IMR-90 (cell line): ENCODE data around the gene C16orf96. TPM values are rescaled to one million over a fixed set of nuclear protein-coding genes. Genes with fewer than 3 reads are reported as not detected.

Experiments
- ATAC-seq: fragments of 200-7000 bp; cut with Tn5 transposase; 2 replicates; pipeline ENCODE4 v1.9.1; 2020; ENCODE audit warnings: low read depth, mild to moderate bottlenecking, moderate library complexity
- BruUV-seq: library from RNA; stranded (reverse); fragments of 400-500 nt; replicated peaks from 2 replicates; lab custom pipeline; 2021; lab: Mats Ljungman, UMichigan
- CTCF ChIA-PET: fragments of 300-600 bp; formaldehyde crosslinking; extraction: SDS; loops from one replicate; lab custom pipeline; 2021; ENCODE audit warnings: antibody characterized with exemption; lab: Yijun Ruan, JAX
- POLR2A ChIA-PET: fragments of 300-600 bp; sonication (Branson Sonifier 250); formaldehyde crosslinking; loops from one replicate; lab custom pipeline; 2022; ENCODE audit warnings: antibody characterized with exemption; ENCODE audit not compliant: unreplicated experiment; lab: Charles Lee
- DNase-seq: peaks from one replicate; pipeline ENCODE4 v3.0.0; 2013
- H2AFZ ChIP-seq: replicated peaks from 2 replicates; pipeline ENCODE3; 2013; ENCODE audit warnings: low read length, mild to moderate bottlenecking; ENCODE audit not compliant: poor library complexity
- H2AK5ac ChIP-seq: 2 replicates; pipeline ENCODE4 v1.6.1; 2013; ENCODE audit warnings: low read depth, low read length, inconsistent platforms
- H2AK9ac ChIP-seq: replicated peaks from 2 replicates; pipeline ENCODE3; 2013; ENCODE audit warnings: mild to moderate bottlenecking, low read depth, low read length, moderate library complexity; ENCODE audit not compliant: poor library complexity
- H2BK120ac ChIP-seq: 2 replicates; pipeline ENCODE4 v1.6.1; 2013; ENCODE audit warnings: low read depth, low read length, inconsistent platforms
- H2BK15ac ChIP-seq: 3 replicates; pipeline ENCODE4 v1.6.1; 2013; ENCODE audit warnings: low read depth, low read length, inconsistent platforms
- H2BK20ac ChIP-seq: 2 replicates; pipeline ENCODE4 v1.6.1; 2013; ENCODE audit warnings: low read depth, mild to moderate bottlenecking, inconsistent platforms, low read length, moderate library complexity
- H2BK5ac ChIP-seq: 2 replicates; pipeline ENCODE4 v1.6.1; 2013; ENCODE audit warnings: mild to moderate bottlenecking, low read depth, low read length, inconsistent platforms; ENCODE audit not compliant: poor library complexity, severe bottlenecking
- H3K14ac ChIP-seq: replicated peaks from 2 replicates; pipeline ENCODE4 v1.6.1; 2013; ENCODE audit warnings: low read depth, low read length, inconsistent platforms
- H3K18ac ChIP-seq: 2 replicates; pipeline ENCODE4 v1.6.1; 2013; ENCODE audit warnings: low read depth, low read length, control low read depth
- H3K23ac ChIP-seq: 2 replicates; pipeline ENCODE4 v1.6.1; 2013; ENCODE audit warnings: low read depth, low read length, inconsistent platforms
- H3K27ac ChIP-seq: 2 replicates; pipeline ENCODE4 v1.5.1; 2013; ENCODE audit warnings: mild to moderate bottlenecking, control low read depth, low read length; ENCODE audit not compliant: insufficient read depth
- H3K27me3 ChIP-seq: 2 replicates; pipeline ENCODE4 v1.6.1; 2013; ENCODE audit warnings: low read length; ENCODE audit not compliant: control insufficient read depth, insufficient read depth
- H3K36me3 ChIP-seq: 2 replicates; pipeline ENCODE4 v1.6.1; 2013; ENCODE audit warnings: low read length, mixed read lengths; ENCODE audit not compliant: control insufficient read depth, insufficient read depth
- H3K4ac ChIP-seq: 2 replicates; pipeline ENCODE4 v1.6.1; 2013; ENCODE audit warnings: low read depth, low read length, inconsistent platforms
- H3K4me1 ChIP-seq: 2 replicates; pipeline ENCODE4 v1.6.1; 2013; ENCODE audit warnings: low read length, mixed read lengths; ENCODE audit not compliant: control insufficient read depth, insufficient read depth
- H3K4me2 ChIP-seq: 2 replicates; pipeline ENCODE4 v1.6.1; 2013; ENCODE audit warnings: low read depth, mild to moderate bottlenecking, control low read depth, low read length, moderate library complexity
- H3K4me3 ChIP-seq: 2 replicates; pipeline ENCODE4 v1.5.1; 2013; ENCODE audit warnings: low read depth, mild to moderate bottlenecking, control low read depth, low read length, moderate library complexity; ENCODE audit not compliant: insufficient read depth
- H3K56ac ChIP-seq: 2 replicates; pipeline ENCODE4 v1.6.1; 2013; ENCODE audit warnings: low read length, inconsistent platforms; ENCODE audit not compliant: insufficient read depth; ENCODE audit errors: extremely low read depth
- H3K79me1 ChIP-seq, 2 experiments: 2 replicates each; pipeline ENCODE4 v1.6.1; 2013; ENCODE audit warnings: low read length in 2 of 2, inconsistent platforms in 1 of 2, low read depth in 1 of 2
- H3K9ac ChIP-seq: 2 replicates; pipeline ENCODE4 v1.6.1; 2013; ENCODE audit warnings: low read depth, low read length, control low read depth
- H3K9me1 ChIP-seq: 2 replicates; pipeline ENCODE4 v1.6.1; 2013; ENCODE audit warnings: low read length, inconsistent platforms; ENCODE audit not compliant: insufficient read depth
- H3K9me3 ChIP-seq: 2 replicates; pipeline ENCODE4 v1.6.1; 2013; ENCODE audit warnings: low read length; ENCODE audit not compliant: control insufficient read depth, insufficient read depth
- H4K20me1 ChIP-seq: 2 replicates; pipeline ENCODE4 v1.6.1; 2013; ENCODE audit warnings: low read length, inconsistent platforms; ENCODE audit not compliant: insufficient read depth
- H4K5ac ChIP-seq: 2 replicates; pipeline ENCODE4 v1.6.1; 2013; ENCODE audit warnings: mild to moderate bottlenecking, low read depth, low read length, control low read depth
- H4K8ac ChIP-seq, 2 experiments: 2 replicates each; pipeline ENCODE4 v1.6.1; 2013; ENCODE audit warnings: low read depth in 2 of 2, low read length in 2 of 2, control low read depth in 1 of 2, inconsistent platforms in 1 of 2
- H4K91ac ChIP-seq: 2 replicates; pipeline ENCODE4 v1.6.1; 2013; ENCODE audit warnings: low read depth, low read length, inconsistent platforms; ENCODE audit not compliant: insufficient read depth
- CTCF ChIP-seq: conservative IDR thresholded peaks from 2 replicates; pipeline ENCODE4 v1.5.1; 2012; ENCODE audit warnings: mild to moderate bottlenecking, low read depth, low read length, improper control_type of control experiment
- MAZ ChIP-seq: IDR thresholded peaks from 2 replicates; pipeline ENCODE4 v1.6.1; 2012; ENCODE audit warnings: low read depth, mild to moderate bottlenecking, low read length, improper control_type of control experiment, moderate library complexity, borderline replicate concordance
- MXI1 ChIP-seq: IDR thresholded peaks from 2 replicates; pipeline ENCODE4 v1.6.1; 2012; ENCODE audit warnings: low read depth, mild to moderate bottlenecking, low read length, moderate library complexity, borderline replicate concordance
- POLR2A ChIP-seq: IDR thresholded peaks from 2 replicates; pipeline ENCODE4 v1.6.1; 2012; ENCODE audit warnings: mild to moderate bottlenecking, low read depth, low read length
- RCOR1 ChIP-seq: IDR thresholded peaks from 2 replicates; pipeline ENCODE4 v1.6.1; 2012; ENCODE audit warnings: mild to moderate bottlenecking, low read length, improper control_type of control experiment; ENCODE audit not compliant: insufficient replicate concordance
- USF2 ChIP-seq: fragments of 150-350 bp; IDR thresholded peaks from 2 replicates; pipeline ENCODE4 v1.6.1; 2017; ENCODE audit warnings: mild to moderate bottlenecking, antibody characterized with exemption, low read length, low read depth
- whole genome bisulfite sequencing, 2 experiments: methylation state at CpG; one replicate each; pipeline versions ENCODE4 v1.1.5 to v1.1.7; 2013; ENCODE audit warnings: missing lambda C conversion rate in 2 of 2; ENCODE audit not compliant: insufficient read length in 1 of 2; ENCODE audit errors: extremely low coverage in 2 of 2; 5-methylcytosine and 5-hydroxymethylcytosine counted together
- dilution Hi-C: fragments of 300-500 bp; cut with HindIII; formaldehyde crosslinking; loops from one replicate; pipeline ENCODE4 v1.14.3; 2018; ENCODE audit warnings: low sequenced_read_pairs; ENCODE audit not compliant: unreplicated experiment
- in situ Hi-C: fragments of 300-500 bp; cut with MboI; formaldehyde crosslinking; loops from 3 replicates; pipeline ENCODE4 v1.14.3; 2019; ENCODE audit warnings: low sequenced_read_pairs, inconsistent platforms, mixed read lengths
- intact Hi-C: fragments of 100-400 bp; cut with micrococcal nuclease; formaldehyde crosslinking; loops from 2 replicates; pipeline ENCODE4 v1.10.0; 2022
- polyA plus RNA-seq, 3 experiments: library from polyadenylated mRNA; depleted of rRNA; stranded (reverse); fragments of >200 nt; gene quantifications; 2 replicates each; pipeline ENCODE4 v1.2.3, GENCODE V29; 2012; ENCODE audit warnings: low replicate concordance in 1 of 3
- total RNA-seq: library from RNA; depleted of rRNA; stranded (reverse); fragments of >200 nt; gene quantifications from 2 replicates; pipeline ENCODE4 v1.2.3, GENCODE V29; 2012

Gene C16orf96
- total and polyA plus RNA-seq, 2 of the 4 experiments (the other 2 are of a cell fraction), result not detected

GRCh38 chr16:4624827-4625559 lies 68.9 kb downstream of the C16orf96 start:
- no peaks in the 10 kb centered on the region for H3K9me3 ChIP-seq
- peak overlapping the region; percentile 98 for H2AK9ac ChIP-seq
- H4K5ac ChIP-seq, result peak overlapping the region; percentile 76
- H3K9me1 ChIP-seq, result peaks cover 7% of the 10 kb centered on the region
- H3K27ac ChIP-seq, result peak overlapping the region; percentile 96
- H3K4me3 ChIP-seq, result peak overlapping the region; percentile 89
- H3K27me3 ChIP-seq, result no peaks in the 10 kb centered on the region
- H4K91ac ChIP-seq, result peak overlapping the region; percentile 73
- peak overlapping the region; percentile 76; the same call in 1 of the 2 replicates for H3K23ac ChIP-seq
- no peak overlapping the region for H2BK15ac ChIP-seq
- peak overlapping the region; percentile 90 for H2BK5ac ChIP-seq
- peak; percentile 77 for ATAC-seq
- peak overlapping the region; percentile 25 for H3K56ac ChIP-seq
- H2AK5ac ChIP-seq, result peak overlapping the region; percentile 91
- ChIA-PET POLR2A (no interaction called here), CTCF (interaction anchor here (1.1 to 1.4 kb wide), 3 partner anchors 9 to 75 kb away, joined by 3 to 6 read pairs (median 5); no protein-coding TSS in a partner anchor)
- peak; percentile 61 for DNase-seq
- dilution Hi-C loops, result no loop called here
- H4K20me1 ChIP-seq, result peaks cover 35% of the 10 kb centered on the region
- in situ Hi-C loops, result no loop called here
- WGBS, 2 experiments, result 1% methylated on average over 30 of the region's 80 CpGs; no CpG with 5 or more reads in 1 of the 2 experiments
- peak overlapping the region; percentile 91 for H3K9ac ChIP-seq
- H3K18ac ChIP-seq, result peak overlapping the region; percentile 43; the same call in 1 of the 2 replicates
- 0 out of 2 replicates have a peak, but pooled peaks cover 2% of the 10 kb centered on the region for H3K36me3 ChIP-seq
- H3K4me2 ChIP-seq, result peak overlapping the region; percentile 94
- no peak overlapping the region for H2BK120ac ChIP-seq
- intact Hi-C loops, result no loop called here
- TF ChIP-seq RCOR1 (peak; percentile 46), USF2 (no peak), MXI1 (peak; percentile 59; the same call in 1 of the 2 replicates), CTCF (no peak), POLR2A (peak; percentile 94), MAZ (peak; percentile 10; the same call in 1 of the 2 replicates)
- BruUV-seq, result no TSS peak
- peaks cover 11% of the 10 kb centered on the region for H3K4me1 ChIP-seq
- peak overlapping the region; percentile 92 for H3K14ac ChIP-seq
- peak overlapping the region; percentile 98 for H2AFZ ChIP-seq
- H3K4ac ChIP-seq, result peak overlapping the region; percentile 97
- peak overlapping the region; percentile 59 to 93 for H4K8ac ChIP-seq
- no peak overlapping the region for H2BK20ac ChIP-seq
- H3K79me1 ChIP-seq, result peaks cover 9 to 39% of the 10 kb centered on the region in 2 experiments; a peak in 2 of 4 replicates
